ENCODE results near the gene MPZL1.

The MPZL1 gene

DNA sequence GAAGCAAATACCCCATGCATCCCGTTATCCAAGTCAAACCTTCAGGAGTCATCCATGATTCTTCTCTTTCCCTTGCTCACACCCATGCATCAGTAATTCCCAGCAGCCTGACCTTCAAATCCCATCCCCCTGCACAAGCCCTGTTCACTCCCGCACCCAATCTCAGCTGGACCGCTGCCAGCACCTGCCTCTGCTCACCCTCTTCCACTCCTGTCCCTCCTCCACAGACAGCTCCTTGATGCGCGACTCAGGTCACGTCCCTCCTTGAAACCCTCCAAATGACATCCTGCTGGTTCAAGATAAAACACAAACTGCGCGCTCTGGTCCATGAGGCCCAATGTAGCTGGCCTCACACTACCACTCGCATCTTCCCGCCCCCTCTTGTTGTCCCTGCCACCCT lies 43.4 kb upstream of the MPZL1 start:
- TF ChIP-seq, protein P1, sequence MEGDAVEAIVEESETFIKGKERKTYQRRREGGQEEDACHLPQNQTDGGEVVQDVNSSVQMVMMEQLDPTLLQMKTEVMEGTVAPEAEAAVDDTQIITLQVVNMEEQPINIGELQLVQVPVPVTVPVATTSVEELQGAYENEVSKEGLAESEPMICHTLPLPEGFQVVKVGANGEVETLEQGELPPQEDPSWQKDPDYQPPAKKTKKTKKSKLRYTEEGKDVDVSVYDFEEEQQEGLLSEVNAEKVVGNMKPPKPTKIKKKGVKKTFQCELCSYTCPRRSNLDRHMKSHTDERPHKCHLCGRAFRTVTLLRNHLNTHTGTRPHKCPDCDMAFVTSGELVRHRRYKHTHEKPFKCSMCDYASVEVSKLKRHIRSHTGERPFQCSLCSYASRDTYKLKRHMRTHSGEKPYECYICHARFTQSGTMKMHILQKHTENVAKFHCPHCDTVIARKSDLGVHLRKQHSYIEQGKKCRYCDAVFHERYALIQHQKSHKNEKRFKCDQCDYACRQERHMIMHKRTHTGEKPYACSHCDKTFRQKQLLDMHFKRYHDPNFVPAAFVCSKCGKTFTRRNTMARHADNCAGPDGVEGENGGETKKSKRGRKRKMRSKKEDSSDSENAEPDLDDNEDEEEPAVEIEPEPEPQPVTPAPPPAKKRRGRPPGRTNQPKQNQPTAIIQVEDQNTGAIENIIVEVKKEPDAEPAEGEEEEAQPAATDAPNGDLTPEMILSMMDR (IDR thresholded peaks at IDR 0.05; ENCODE audit: extremely low read depth, missing control alignments), result no peak
- no peak for DNase-seq (ENCODE audit: low spot score)

- TF ChIP-seq, protein P1 (IDR thresholded peaks at IDR 0.05; ENCODE audit: extremely low read depth, missing control alignments), result no peak
- DNase-seq (ENCODE audit: low spot score), result no peak
Measured at GRCh38 chr1:167678838-167679237, 42.9 kb upstream of the MPZL1 start.

- TF ChIP-seq, protein P1 (IDR thresholded peaks at IDR 0.05; ENCODE audit: extremely low read depth, missing control alignments), result no peak
- DNase-seq (ENCODE audit: low spot score), result no peak
Measured at GRCh38 chr1:167679714-167680113, 42.1 kb upstream of the MPZL1 start.

DNA sequence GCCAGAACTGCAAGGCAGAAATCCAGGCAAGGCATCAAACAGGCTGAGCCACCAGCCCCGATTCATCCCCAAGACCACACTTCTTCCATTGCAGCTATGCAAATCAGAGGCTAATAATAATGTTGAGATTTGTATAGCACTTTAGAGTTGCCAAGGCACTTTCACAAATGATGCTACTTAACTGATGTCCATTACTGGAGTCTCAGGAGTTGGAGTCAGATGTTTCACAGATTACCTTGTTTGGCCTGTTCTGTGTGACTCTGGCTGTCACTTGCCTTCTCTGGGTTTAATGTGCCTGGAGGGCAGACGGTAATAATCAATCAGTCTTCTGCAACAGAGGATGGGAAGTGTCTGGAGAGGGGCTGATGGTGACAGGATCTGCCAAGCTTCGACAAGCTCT lies 40.8 kb upstream of the MPZL1 start:
- DNase-seq (ENCODE audit: low spot score), result no peak
- TF ChIP-seq, protein P1 (IDR thresholded peaks at IDR 0.05; ENCODE audit: extremely low read depth, missing control alignments), result no peak

DNA sequence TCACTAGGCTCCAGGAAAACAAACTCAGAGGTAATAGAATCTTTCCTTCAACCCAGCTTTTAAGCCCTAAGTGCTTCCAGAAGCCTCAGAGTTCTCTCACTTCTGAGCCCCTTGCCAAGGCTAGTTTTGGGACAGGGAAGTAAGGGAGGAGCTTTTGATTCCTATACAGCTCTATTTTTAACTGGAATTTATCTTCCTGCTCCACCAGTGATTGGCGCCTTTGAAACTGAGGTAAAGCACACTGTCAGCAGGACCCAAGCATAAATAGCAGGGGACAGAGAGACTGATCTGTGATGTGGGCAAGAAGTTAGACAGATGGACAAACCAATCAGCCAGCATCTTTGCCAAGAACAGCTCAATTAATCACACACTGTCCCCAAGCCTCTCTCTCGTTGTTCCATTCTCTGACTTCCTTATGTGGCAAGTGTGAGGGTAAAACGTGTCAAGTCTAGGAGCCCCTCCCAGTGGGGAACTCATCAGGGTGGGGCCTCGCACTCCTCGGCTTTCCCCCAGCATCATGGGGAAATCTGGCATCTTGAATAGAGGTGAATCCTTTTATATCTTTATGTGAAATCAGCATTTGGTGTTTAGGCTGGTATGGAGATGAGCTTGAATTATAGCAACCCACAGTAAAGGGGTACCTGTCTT lies 40.2 kb upstream of the MPZL1 start:
- no peak for DNase-seq (ENCODE audit: low spot score)
- TF ChIP-seq, protein P1 (IDR thresholded peaks at IDR 0.05; ENCODE audit: extremely low read depth, missing control alignments), result no peak

- no peak for DNase-seq (ENCODE audit: low spot score)
- TF ChIP-seq, protein P1 (IDR thresholded peaks at IDR 0.05; ENCODE audit: extremely low read depth, missing control alignments), result no peak
Measured at GRCh38 chr1:167683226-167683625, 38.6 kb upstream of the MPZL1 start.

GRCh38 chr1:167683641-167684502 lies 37.9 kb upstream of the MPZL1 start:
- TF ChIP-seq, protein P1 (IDR thresholded peaks at IDR 0.05; ENCODE audit: extremely low read depth, missing control alignments), result no peak
- DNase-seq (ENCODE audit: low spot score), result no peak
